GM12891 (cell line): ENCODE measurements around the gene COL26A1.

ENCODE experiments used
- PAX5 ChIP-seq: IDR thresholded peaks from 2 replicates; pipeline ENCODE4 v1.6.1; 2011; ENCODE audit warnings: low read length, moderate library complexity, mild to moderate bottlenecking; ENCODE audit not compliant: insufficient read depth, severe bottlenecking
- POLR2A ChIP-seq: IDR thresholded peaks from 2 replicates; pipeline ENCODE4 v1.6.1; 2011; ENCODE audit warnings: low read depth, low read length, control low read depth
- POLR2AphosphoS5 ChIP-seq: IDR thresholded peaks from 2 replicates; pipeline ENCODE4 v1.6.1; 2011; ENCODE audit warnings: low read depth, low read length, control low read depth
- SPI1 ChIP-seq: IDR thresholded peaks from 2 replicates; pipeline ENCODE4 v1.6.1; 2011; ENCODE audit warnings: low read depth, low read length, control low read depth

- TF ChIP-seq POLR2A (no peak), SPI1 (no peak), PAX5 (no peak), POLR2AphosphoS5 (no peak)
These were observed 19.8 kb upstream of the COL26A1 start for GRCh38 chr7:101342892-101343291.
